Colon (tissue), 2 donors: ENCODE results near the gene CCDC57.

Experiments used
- FAIRE-seq: peaks from 2 replicates; lab custom pipeline; 2012; peaks lifted over from hg19 to GRCh38; lab: Jason Lieb, UNC
- donor health status: control.
- donor health status: control.

The CCDC57 gene

GRCh38 chr17:82246365-82247181 is 33.9 kb upstream of the CCDC57 start:
- FAIRE-seq: no peak

GRCh38 chr17:82246040-82246364 is 33.4 kb upstream of the CCDC57 start:
- no peak for FAIRE-seq

- FAIRE-seq: no peak
Observed at GRCh38 chr17:82245134-82246039, 32.7 kb upstream of the CCDC57 start.

GRCh38 chr17:82244413-82245133 is 31.9 kb upstream of the CCDC57 start:
- no peak for FAIRE-seq

- no peak for FAIRE-seq
Observed at GRCh38 chr17:82243648-82244412, 31.2 kb upstream of the CCDC57 start.

GRCh38 chr17:82242977-82243647 is 30.5 kb upstream of the CCDC57 start:
- FAIRE-seq: no peak

- no peak for FAIRE-seq
Observed at GRCh38 chr17:82242698-82242976, 30.0 kb upstream of the CCDC57 start.

- FAIRE-seq: no peak
Observed at GRCh38 chr17:82241926-82242697, 29.5 kb upstream of the CCDC57 start.

GRCh38 chr17:82241183-82241925 is 28.7 kb upstream of the CCDC57 start:
- no peak for FAIRE-seq

GRCh38 chr17:82240506-82241182 is 28.0 kb upstream of the CCDC57 start:
- FAIRE-seq: no peak

- FAIRE-seq: no peak
Observed at GRCh38 chr17:82239926-82240505, 27.4 kb upstream of the CCDC57 start.

- no peak for FAIRE-seq
Observed at GRCh38 chr17:82239401-82239925, 26.8 kb upstream of the CCDC57 start.

- no peak for FAIRE-seq
Observed at GRCh38 chr17:82238472-82239201, 26.0 kb upstream of the CCDC57 start.

- no peak for FAIRE-seq
Observed at GRCh38 chr17:82237746-82238471, 25.3 kb upstream of the CCDC57 start.

GRCh38 chr17:82237083-82237745 is 24.6 kb upstream of the CCDC57 start:
- no peak for FAIRE-seq

- FAIRE-seq: no peak
Observed at GRCh38 chr17:82236142-82236971, 23.7 kb upstream of the CCDC57 start.
